GM19193 (cell line): Measurements from ENCODE around the gene DVL1.

ENCODE experiments used
- POLR2A ChIP-seq: IDR thresholded peaks from 4 replicates; pipeline ENCODE4 v1.6.1; 2011; ENCODE audit not compliant: insufficient read depth, insufficient read length; ENCODE audit errors: extremely low read depth

DVL1 gene

DNA sequence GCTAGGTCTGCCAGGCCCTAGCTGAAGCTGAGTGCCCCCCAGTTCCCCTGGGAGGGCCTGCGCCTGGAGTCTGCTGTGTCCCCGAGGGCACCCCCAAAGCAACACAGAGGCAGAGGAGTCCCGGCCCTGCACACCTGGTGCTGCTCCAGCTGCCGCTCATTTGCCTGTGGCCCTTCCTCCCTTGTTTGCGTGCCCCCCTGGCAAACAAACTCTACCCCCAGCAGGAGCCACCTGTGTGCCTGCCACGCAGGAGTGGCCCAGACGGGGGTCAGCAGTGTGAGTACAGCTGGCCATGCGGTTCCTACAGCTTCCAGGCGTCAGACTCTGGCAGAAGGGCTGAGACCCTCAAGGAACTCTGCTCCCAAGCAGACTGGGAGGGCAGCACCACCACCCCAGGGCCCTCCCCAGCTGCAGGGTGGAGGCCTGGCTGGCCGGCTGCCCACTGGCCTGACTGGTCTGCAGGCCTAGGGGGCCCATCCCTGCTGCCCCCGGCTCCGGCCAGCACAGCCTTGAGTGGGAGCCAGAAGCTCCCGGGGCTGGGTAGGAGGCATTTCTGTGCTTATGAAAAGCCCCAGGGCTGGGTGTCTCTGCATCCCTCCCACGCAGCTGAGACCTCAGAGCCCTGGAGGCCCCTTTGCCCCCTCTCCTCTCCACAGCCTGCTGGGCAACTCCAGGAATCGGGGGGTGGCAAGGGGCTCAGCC lies 18.7 kb downstream of the DVL1 start:
- TF ChIP-seq POLR2A, result no peak

DNA sequence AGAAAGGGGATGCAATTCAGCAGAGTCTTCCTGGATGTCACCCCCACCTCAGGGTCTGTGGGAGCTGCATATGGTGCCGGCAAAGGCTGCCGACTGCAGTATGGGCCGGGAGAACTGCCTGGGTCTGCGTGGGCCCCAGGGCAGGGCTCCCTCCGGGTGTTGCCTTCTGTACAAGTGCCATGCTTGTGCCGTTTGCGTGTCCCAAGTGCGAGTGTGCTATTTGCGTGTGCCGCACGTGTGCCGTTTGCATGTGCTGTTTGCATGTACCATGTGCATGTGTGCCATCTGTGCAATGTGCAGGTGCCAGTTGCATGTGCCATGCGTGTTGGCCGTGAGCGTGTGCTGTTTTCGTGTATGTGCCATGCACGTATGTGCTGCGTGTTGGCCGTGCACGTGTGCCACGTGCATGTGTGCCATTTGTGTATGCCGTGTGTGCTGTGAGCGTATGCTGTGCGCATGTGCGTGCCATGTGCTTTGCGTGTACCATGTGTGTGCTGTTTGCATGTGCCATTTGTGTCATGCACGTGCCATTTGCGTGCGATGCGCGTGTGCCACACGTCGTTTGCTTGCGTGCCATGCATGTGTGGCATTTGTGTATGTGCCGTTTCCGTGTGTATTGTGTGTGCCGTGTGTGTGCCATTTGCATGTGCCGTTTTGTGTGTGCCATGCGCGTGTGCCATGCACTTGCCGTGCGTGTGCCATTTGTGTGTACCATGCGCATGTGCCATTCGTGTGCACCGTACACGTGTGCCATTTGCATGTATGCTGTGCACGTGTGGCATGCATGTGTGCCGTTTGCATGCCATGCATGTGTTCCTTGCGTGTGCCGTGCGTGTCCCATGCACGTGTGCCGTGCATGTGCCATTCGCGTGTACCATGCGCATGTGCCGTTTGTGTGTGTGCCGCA lies 19.7 kb downstream of the DVL1 start:
- TF ChIP-seq POLR2A, result no peak

DNA sequence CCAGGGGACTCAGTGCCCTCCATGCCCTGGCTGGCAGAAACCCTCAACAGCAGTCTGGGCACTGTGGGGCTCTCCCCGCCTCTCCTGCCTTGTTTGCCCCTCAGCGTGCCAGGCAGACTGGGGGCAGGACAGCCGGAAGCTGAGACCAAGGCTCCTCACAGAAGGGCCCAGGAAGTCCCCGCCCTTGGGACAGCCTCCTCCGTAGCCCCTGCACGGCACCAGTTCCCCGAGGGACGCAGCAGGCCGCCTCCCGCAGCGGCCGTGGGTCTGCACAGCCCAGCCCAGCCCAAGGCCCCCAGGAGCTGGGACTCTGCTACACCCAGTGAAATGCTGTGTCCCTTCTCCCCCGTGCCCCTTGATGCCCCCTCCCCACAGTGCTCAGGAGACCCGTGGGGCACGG lies 21.0 kb downstream of the DVL1 start:
- no peak for TF ChIP-seq POLR2A

DNA sequence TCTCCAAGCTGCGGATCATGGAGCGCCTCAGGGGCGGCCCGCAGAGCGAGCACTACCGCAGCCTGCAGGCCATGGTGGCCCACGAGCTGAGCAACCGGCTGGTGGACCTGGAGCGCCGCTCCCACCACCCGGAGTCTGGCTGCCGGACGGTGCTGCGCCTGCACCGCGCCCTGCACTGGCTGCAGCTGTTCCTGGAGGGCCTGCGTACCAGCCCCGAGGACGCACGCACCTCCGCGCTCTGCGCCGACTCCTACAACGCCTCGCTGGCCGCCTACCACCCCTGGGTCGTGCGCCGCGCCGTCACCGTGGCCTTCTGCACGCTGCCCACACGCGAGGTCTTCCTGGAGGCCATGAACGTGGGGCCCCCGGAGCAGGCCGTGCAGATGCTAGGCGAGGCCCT lies 21.9 kb downstream of the DVL1 start:
- TF ChIP-seq POLR2A, result no peak

DNA sequence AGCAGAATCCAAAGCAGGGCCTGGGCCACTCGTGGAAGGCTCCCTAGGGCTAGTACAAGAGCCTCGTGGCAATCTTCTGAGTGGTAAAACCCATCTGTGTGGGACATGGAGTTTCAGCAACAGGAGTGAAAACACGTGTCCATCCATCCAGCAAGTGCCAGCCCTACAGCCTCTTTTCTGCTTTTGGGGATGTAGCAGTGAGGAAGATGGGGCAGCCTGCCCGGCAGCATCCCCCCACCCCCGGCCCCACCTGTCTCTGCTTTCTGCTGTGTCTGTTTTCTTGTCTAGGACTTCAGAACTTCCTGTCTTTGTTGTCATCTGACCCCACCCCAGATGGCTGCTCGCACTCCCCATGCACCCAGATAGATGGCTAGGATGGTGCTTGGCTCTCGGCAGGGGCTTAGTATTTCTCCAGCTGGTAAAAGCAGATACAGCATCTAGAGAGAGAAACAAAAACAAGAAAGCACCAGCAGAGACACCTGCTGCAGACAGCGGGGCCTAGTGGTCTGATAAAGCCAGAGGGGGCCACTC lies 23.1 kb downstream of the DVL1 start:
- TF ChIP-seq POLR2A, result no peak

DNA sequence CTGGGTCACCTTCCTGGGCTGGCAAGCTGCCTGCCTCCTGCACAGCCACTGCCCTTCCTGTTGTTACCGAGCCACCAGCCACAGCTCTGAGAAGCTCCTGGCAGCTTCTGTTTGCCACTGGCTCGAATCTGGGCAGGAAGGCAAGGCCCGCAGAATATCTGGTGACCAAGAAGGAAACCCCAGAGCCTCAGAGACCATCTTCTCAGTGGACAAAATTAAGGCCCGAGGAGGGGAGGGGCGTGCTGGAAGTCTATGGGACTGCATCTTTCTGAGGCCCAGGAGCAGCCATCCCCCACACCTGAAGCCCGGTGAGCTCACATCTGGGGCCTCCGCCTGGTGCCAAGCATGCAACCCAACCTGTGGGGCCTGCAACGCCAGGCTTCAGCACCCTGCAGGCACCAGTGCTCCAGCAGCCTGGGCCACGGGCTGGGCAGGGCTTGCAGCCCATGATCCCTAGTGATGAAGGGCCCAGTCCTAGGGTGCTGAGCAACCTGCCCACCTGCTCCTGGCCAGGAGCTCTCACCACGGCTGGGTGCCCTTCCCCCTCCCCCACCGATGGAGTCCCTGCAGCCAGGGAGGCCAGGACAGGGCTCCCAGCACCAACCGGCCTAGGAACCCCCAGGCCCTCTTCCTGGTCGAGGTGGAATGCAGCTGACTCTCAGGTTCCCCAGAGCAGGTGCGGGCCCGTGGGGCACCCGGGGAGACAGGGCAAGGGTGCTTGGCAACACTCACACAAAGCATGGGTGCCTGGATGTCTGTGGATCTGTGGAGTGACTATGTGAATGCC lies 23.7 kb downstream of the DVL1 start:
- no peak for TF ChIP-seq POLR2A

DNA sequence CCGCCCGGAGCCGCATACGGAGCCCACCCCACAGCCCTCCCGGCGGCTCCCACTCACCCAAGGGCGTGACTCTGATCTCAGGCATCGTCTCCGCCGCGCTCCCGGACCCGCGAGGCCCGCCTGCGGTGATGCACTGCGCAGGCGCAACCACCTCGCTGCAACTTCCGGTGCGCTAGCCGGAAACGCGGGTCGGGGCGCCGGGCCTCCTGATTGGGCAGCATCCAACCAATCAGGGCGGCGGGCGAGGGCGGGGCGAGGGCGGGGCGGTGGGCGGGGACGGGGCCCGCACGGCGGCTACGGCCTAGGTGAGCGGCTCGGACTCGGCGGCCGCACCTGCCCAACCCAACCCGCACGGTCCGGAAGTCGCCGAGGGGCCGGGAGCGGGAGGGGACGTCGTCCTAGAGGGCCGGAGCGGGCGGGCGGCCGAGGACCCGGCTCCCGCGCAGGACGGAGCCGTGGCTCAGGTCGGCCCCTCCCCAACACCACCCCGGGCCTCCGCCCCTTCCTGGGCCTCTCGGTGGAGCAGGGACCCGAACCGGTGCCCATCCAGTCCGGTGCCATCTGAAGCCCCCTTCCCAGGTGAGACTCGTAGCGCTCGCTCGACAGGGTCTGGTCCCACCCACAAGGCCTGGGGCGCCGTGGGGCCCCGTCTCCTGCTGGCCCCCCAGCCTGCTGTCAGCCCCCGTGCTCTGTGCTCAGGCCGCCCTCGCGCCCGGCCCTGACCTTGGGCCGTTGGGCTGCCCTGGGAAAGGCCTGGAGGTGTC lies 24.5 kb downstream of the DVL1 start, which contains the start of the genes CPTP and INTS11:
Gene CPTP, plus strand, starts transcription at position 279 of the 764 bp plus-strand sequence. CDS start 2,109 bp downstream, outside the sequence.
Gene INTS11, minus strand, starts transcription at position 137 of the 764 bp plus-strand sequence. Its CDS starts 52 bp downstream, at position 85.
- peak; percentile 90 for TF ChIP-seq POLR2A

DNA sequence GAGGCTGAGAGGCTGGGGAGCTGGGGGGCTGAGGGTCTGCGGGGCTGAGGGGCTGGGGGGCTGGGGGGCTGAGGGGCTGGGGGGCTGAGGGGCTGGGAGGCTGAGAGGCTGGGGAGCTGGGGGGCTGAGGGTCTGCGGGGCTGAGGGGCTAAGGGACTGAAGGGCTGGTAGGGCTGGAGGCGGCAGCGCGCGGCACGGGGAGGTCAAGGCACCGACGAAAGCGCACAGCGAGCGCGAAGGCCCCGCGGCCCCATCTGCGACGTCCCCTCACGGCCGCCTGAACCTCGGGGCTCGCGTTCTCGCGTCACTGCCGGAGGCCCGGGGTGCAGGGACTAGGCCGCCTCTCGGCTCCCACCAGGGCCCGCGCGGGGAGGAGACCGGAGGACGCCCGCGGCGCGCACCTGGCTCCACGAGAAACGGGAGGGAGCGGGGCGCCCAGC lies 25.1 kb downstream of the DVL1 start:
- no peak for TF ChIP-seq POLR2A

DNA sequence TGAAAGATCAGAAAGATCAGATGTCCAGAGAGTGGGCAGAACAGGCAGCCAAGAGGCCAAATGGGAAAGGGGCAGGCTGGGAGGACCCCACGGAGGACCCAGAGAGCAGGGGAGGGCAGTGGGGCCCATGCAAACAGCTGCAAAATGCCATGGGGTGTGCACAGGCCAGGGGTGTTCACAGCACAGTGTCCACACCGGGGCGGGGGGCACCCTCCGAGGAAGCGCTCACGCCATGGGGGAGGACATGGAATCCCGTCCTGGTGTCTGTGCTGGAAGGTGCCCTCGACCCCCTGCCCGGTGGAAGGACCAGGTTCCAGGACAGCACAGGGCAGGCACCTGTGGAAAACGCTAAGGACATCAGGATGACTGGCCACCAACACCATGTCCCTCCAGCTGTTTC lies 26.3 kb downstream of the DVL1 start:
- TF ChIP-seq POLR2A, result no peak

DNA sequence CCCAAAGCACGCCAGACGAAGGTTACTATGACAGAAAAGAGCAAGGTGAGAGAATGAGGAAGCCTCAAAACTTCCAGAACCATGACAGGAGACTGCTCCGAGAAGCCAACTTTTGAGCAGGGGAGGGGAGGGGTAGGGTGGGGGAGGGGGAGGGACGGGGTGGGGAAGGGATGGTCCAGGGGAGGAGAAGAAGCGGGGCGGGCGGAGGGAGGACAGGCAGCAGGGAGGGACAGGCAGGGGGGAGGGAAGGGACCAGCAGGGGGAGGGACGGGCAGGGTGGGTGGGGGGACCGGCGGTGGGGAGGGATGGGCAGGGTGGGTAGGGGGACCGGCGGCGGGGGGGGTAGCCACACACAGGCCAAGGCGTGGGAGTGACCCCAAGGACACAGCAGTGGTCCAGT lies 26.8 kb downstream of the DVL1 start:
- no peak for TF ChIP-seq POLR2A

DNA sequence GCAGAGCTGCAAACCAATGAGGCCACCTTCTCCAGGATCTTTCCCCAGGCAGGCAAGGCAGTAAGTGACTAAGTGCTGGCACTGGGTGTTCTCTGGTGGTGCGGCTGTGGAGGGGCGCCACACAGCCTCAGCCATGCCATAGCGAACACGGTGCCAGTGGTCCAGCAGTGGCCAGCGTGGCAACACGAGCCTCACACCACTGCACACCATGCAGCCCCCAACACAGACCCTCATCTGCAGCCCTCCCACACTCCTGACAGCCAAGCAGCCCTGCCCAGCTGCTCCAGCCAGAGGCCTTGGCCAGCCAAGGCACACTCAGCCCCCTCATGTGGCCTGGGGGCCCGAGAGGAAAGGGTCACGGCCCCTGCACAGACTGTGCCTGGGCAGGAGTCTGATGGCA lies 27.7 kb downstream of the DVL1 start:
- TF ChIP-seq POLR2A, result no peak

DNA sequence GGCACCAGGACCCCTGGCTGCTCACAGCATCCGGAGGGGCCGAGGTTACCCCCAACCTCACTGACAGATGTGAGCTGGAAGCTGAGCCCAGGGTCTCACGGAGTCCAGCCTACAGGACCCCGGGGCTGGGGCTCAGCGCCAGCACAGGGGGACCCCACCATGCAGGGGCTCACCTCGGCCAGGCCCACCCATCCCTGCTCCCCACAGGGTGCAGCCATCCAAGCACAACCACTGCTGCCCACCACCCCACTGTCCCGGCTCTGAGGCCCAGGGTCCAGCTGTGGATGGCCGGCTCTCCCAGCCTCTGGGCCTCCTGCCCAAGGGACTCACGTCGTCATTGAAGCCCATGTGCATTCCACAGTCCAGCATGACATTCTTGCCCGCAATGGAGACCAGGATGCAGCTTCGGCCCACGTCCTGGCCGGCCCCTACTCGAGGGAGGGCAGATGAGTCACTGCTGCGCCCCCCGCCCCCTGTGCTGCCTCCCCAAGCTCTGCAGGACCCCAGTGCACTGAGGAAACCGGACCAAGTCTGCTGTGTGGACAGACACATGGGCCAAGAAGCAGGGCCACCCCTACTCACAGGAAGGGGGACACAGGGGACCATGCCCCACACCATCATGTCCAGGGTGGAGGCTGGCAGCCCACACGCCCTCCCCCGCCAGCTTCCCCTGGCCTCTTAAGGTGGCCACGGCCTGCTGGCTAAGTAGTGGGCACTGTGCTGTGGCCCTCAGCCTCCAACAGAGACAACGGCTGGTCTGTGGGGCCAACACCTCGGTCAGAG lies 28.4 kb downstream of the DVL1 start:
- no peak for TF ChIP-seq POLR2A

DNA sequence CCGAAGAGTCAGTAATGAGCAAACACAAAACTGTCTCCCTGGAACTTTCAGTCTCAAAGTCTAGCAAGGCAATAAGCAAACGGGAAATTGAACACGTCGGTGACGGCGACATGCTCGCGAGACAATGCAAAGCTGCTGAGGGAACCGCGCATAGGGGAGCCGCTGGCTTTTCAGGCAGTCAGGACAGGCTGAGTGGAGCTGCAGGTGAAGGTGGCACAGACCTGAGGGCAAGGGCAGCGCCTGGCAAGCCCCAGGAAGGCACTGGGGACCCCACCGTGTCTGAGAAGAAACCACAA lies 29.6 kb downstream of the DVL1 start:
- no peak for TF ChIP-seq POLR2A
